ENCODE data around the gene NFATC4. TPM values are rescaled to one million over a fixed set of nuclear protein-coding genes. Genes with fewer than 3 reads are reported as not detected.

Gene NFATC4
- total RNA-seq, 1 donor from 2014 or later, result 44.3 TPM

DNA sequence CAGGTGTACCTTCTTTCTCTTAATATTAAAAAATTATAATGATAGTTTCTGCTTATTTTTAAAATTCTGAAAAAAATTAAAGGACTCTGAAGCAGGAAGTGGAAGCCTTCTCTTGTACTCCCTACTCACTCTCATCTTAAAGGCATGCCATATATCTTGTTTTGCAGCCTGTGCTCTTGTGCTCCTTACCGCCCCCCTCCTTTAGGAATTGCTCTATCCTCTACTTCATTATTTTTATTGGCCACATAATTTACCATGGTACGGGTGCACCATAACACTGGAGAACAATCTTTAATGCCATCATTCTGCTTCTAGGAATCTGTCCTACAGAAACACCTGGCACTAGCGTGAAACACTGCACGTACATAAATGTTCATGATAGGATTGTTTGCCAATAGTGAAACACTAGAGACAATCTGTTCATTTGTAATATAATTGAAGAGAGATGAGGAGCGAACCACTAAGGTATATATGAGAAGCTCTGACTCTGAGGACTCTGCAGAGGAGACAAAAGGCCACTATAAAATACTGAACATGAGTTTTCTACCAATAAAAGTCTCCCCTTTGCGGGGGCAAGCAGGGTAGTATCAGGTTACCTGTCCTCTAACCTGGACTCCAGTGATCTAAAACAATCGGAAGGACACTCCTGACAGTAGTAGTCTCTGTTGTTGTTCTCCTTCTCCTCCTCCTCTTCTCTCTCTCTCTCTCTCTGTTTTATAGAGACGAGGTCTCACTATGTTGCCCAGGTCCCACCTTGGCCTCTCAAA lies 24.5 kb downstream of the NFATC4 start:
- Mint-ChIP-seq H3K27ac (ENCODE audit: unreplicated experiment) (no peak overlapping the region), H3K4me3 (no peak overlapping the region), H3K4me1 (no peaks in the 10 kb centered on the region)

DNA sequence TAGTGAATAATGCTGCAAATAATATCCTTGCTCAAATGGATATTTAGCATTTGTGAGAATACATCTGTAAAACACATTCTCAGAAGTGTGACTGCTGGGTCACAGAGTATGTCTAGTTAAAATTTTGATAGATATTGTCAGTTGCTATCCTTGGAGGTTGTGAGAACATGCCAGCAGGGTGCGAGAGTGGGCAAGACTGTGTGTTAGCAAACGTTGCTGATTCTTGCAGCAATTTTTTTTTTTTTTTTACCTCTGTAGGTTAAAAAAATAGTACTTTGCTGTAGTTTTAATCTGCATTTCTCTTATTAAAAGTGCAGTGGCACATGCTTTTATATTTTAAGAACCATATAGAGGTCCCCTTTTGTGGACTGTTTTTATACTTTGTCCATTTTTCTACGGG lies 26.3 kb downstream of the NFATC4 start:
- no peak overlapping the region for H3K27ac Mint-ChIP-seq (ENCODE audit: unreplicated experiment)
- peaks cover 13% of the 10 kb centered on the region for H3K27me3 Mint-ChIP-seq (ENCODE audit: low read depth)
- TF ChIP-seq, protein P1, sequence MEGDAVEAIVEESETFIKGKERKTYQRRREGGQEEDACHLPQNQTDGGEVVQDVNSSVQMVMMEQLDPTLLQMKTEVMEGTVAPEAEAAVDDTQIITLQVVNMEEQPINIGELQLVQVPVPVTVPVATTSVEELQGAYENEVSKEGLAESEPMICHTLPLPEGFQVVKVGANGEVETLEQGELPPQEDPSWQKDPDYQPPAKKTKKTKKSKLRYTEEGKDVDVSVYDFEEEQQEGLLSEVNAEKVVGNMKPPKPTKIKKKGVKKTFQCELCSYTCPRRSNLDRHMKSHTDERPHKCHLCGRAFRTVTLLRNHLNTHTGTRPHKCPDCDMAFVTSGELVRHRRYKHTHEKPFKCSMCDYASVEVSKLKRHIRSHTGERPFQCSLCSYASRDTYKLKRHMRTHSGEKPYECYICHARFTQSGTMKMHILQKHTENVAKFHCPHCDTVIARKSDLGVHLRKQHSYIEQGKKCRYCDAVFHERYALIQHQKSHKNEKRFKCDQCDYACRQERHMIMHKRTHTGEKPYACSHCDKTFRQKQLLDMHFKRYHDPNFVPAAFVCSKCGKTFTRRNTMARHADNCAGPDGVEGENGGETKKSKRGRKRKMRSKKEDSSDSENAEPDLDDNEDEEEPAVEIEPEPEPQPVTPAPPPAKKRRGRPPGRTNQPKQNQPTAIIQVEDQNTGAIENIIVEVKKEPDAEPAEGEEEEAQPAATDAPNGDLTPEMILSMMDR (conservative IDR thresholded peaks at IDR 0.05), result no peak
- no peaks in the 10 kb centered on the region for H3K9me3 Mint-ChIP-seq
- no peak overlapping the region for H3K4me3 Mint-ChIP-seq
- no peak for DNase-seq (ENCODE audit: low read depth, low spot score)
- H3K36me3 Mint-ChIP-seq (ENCODE audit: low read depth), result no peaks in the 10 kb centered on the region
- peaks cover 3% of the 10 kb centered on the region for H3K4me1 Mint-ChIP-seq

More for the DNA sequence above, 24.5 kb downstream of the NFATC4 start:
- DNase-seq (ENCODE audit: low read depth, low spot score), result no peak
- TF ChIP-seq, protein P1 (conservative IDR thresholded peaks at IDR 0.05), result no peak
- Mint-ChIP-seq H3K36me3 (ENCODE audit: low read depth) (no peaks in the 10 kb centered on the region), H3K27me3 (ENCODE audit: low read depth) (peaks cover 26% of the 10 kb centered on the region), H3K9me3 (no peaks in the 10 kb centered on the region)

DNA sequence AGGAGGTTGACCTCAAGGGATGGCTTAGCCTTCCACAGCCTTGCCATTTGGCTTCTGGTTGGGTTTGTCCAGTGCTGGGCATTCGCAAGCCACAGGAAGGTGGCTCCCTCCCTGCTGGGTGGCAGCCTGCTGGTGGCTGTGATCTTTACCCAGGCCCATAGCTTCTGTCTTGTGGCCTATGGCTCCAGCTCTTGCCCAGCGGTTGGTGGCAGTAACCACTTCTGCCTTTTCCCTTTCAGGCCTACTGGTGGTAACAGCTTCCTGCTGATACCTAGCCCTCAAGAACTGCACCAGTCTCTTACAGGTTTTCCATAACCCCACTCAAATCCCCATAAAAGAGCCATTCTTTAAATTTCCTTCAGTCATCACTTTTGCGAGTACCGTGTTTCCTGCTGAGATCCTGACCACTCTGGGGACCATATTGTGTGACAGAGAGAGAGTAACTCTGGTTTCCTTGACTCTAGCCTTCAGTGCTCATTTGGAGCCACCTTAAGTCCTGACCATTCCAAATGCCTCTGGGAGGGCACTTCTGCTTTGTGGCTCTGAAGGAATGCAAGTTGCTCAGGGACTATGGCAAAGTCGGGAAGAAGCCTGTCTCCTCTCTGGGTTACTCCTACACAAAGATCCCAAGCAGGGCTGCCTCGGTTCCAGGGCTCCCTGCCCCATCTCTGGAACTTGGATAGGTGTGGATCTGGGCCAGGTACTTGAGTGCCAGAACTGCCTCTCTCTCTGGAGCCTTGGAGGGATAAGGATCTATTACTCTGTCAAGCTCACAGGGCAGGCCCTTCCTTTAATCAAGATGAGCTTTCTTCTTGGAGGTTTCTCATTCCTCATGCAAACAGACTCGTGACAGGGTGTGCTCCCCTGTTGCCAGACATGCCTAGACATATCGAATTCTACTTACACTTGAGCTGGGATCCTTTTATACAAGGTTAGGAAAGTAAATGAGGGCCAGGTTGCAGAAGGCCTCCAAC lies 27.9 kb downstream of the NFATC4 start:
- no peak overlapping the region for H3K4me3 Mint-ChIP-seq

DNA sequence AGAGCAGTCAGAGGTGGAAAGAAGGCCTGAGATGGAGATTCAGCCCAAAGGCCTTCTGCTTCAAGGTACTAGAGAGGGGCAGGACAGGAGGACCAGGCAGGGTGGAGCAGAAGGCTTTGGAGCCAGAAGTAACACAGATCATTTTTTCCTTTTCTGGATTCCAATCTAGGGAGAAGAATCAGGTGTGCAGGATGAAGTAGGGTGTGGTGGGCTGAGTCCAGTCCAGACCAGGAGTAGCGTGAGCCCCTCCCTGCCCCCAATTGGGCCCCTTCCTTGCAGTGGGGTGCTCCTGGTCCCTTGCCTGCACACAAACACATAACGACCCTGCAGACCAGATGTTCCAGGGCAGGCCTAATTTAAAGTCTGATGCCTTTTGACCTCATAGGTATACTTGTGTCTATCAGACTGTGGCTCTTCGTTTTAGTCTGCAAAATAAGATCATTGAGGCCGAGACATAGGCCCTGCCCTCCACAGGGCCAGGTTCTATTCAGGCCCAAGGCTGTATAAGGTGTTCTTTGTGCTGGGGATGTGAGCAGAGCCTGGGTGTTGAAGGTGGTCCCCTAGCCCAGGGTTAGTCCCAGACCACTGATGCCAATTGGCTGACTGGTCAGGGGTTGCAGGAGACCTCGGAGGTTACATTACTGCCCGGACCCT lies 29.8 kb downstream of the NFATC4 start:
- H3K4me3 Mint-ChIP-seq, result peak overlapping the region; percentile 63
- H3K36me3 Mint-ChIP-seq (ENCODE audit: low read depth), result no peaks in the 10 kb centered on the region
- peaks cover 13% of the 10 kb centered on the region for H3K4me1 Mint-ChIP-seq
- no peak overlapping the region for H3K27ac Mint-ChIP-seq (ENCODE audit: unreplicated experiment)
- no peaks in the 10 kb centered on the region for H3K27me3 Mint-ChIP-seq (ENCODE audit: low read depth)
- H3K9me3 Mint-ChIP-seq, result no peaks in the 10 kb centered on the region
- TF ChIP-seq, protein P1 (conservative IDR thresholded peaks at IDR 0.05), result no peak
- no peak for DNase-seq (ENCODE audit: low read depth, low spot score)

More for the DNA sequence above, 27.9 kb downstream of the NFATC4 start:
- H3K9me3 Mint-ChIP-seq, result no peaks in the 10 kb centered on the region
- H3K36me3 Mint-ChIP-seq (ENCODE audit: low read depth), result no peaks in the 10 kb centered on the region
- no peak for DNase-seq (ENCODE audit: low read depth, low spot score)
- peaks cover 9% of the 10 kb centered on the region for H3K27me3 Mint-ChIP-seq (ENCODE audit: low read depth)
- TF ChIP-seq, protein P1 (conservative IDR thresholded peaks at IDR 0.05), result no peak
- H3K4me1 Mint-ChIP-seq, result peaks cover 8% of the 10 kb centered on the region
- no peak overlapping the region for H3K27ac Mint-ChIP-seq (ENCODE audit: unreplicated experiment)

DNA sequence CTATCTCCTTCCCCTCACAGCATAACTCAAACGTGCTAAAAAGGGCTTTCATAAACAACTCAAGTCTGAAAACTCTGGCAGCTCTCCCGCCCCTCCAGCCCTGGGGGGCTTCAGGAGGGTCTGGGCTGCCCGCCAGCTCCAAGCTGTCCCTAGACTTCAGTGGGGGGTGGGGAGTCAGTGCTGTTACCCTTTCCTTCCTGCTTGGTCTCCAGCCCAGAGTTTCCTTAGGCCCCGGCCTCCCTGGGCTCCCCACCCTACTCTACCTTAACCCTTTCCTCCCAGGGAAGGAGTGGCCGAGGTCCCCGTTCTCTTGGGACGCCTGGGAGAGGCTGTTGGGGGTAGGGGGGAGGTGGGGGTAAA lies 30.3 kb downstream of the NFATC4 start:
- no peaks in the 10 kb centered on the region for H3K9me3 Mint-ChIP-seq
- peak overlapping the region; percentile 63 for H3K4me3 Mint-ChIP-seq
- H3K27me3 Mint-ChIP-seq (ENCODE audit: low read depth), result no peaks in the 10 kb centered on the region
- no peak for DNase-seq (ENCODE audit: low read depth, low spot score)
- H3K36me3 Mint-ChIP-seq (ENCODE audit: low read depth), result no peaks in the 10 kb centered on the region
- H3K27ac Mint-ChIP-seq (ENCODE audit: unreplicated experiment), result no peak overlapping the region
- H3K4me1 Mint-ChIP-seq, result peaks cover 13% of the 10 kb centered on the region
- TF ChIP-seq, protein P1 (conservative IDR thresholded peaks at IDR 0.05), result no peak

Measured in neural crest cell (in vitro differentiated cells).